GM12872 (cell line): ENCODE data around the gene DPH5.

Experiments used
- CTCF ChIP-seq: IDR thresholded peaks from 3 replicates; pipeline ENCODE4 v1.5.1; 2011; ENCODE audit warnings: low read depth, mild to moderate bottlenecking, low read length, moderate library complexity; ENCODE audit not compliant: insufficient read depth

DPH5 gene

GRCh38 chr1:101025657-101026429 is at the start of gene DPH5:
Gene DPH5, minus strand, starts transcription at chr1:101025784. Its CDS starts 341 bp downstream, at chr1:101025443.
- no peak for TF ChIP-seq CTCF

- TF ChIP-seq CTCF = no peak
These were observed 48.3 kb upstream of the DPH5 start for GRCh38 chr1:101073836-101074235.

GRCh38 chr1:101071470-101071891 is 45.9 kb upstream of the DPH5 start:
- TF ChIP-seq CTCF = no peak

GRCh38 chr1:101069158-101069557 is 43.6 kb upstream of the DPH5 start:
- TF ChIP-seq CTCF = no peak

GRCh38 chr1:101066260-101066936 is 40.8 kb upstream of the DPH5 start:
- TF ChIP-seq CTCF = no peak

GRCh38 chr1:101065575-101065974 is 40.0 kb upstream of the DPH5 start:
- no peak for TF ChIP-seq CTCF

GRCh38 chr1:101064697-101065096 is 39.1 kb upstream of the DPH5 start:
- no peak for TF ChIP-seq CTCF
